AG09309 (cell line): ENCODE data around the gene MRPS11.

Experiments
- DNase-seq: peaks from one replicate; pipeline ENCODE4 v3.0.0-alpha.2; 2010; ENCODE audit warnings: low read depth
- H3K4me3 ChIP-seq: 2 replicates; pipeline ENCODE4 v1.5.1; 2011; ENCODE audit warnings: mild to moderate bottlenecking, low read depth, low read length, moderate library complexity; ENCODE audit not compliant: control insufficient read depth
- TF ChIP-seq, protein P1 (sequence below): IDR thresholded peaks from 2 replicates; pipeline ENCODE4 v1.5.1; 2011; ENCODE audit warnings: mild to moderate bottlenecking, low read depth, low read length, inconsistent platforms; ENCODE audit not compliant: insufficient read depth, control insufficient read depth; ENCODE audit errors: missing control alignments

The MRPS11 gene

DNA sequence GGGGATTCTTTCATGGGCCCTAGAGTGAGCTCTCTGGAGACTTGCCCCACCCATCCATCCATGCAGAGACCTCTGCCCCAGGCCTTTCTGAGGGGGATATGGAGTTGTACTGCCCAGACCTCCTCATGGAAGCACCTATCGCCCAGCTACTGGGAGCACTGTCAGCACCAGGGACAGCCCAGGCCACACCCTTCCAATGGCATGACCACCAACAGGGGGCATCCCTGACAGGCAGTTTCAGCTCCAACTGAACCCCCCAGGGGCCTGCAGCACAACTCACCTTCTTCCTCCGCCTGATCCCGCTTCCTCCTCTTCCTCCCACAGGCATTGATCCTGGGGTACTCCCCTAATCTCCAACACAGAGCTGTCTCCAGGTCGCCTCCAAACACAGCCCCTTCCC is 21.8 kb downstream of the MRPS11 start:
- DNase-seq = no peak
- H3K4me3 ChIP-seq = no peak overlapping the region
- TF ChIP-seq, protein P1, sequence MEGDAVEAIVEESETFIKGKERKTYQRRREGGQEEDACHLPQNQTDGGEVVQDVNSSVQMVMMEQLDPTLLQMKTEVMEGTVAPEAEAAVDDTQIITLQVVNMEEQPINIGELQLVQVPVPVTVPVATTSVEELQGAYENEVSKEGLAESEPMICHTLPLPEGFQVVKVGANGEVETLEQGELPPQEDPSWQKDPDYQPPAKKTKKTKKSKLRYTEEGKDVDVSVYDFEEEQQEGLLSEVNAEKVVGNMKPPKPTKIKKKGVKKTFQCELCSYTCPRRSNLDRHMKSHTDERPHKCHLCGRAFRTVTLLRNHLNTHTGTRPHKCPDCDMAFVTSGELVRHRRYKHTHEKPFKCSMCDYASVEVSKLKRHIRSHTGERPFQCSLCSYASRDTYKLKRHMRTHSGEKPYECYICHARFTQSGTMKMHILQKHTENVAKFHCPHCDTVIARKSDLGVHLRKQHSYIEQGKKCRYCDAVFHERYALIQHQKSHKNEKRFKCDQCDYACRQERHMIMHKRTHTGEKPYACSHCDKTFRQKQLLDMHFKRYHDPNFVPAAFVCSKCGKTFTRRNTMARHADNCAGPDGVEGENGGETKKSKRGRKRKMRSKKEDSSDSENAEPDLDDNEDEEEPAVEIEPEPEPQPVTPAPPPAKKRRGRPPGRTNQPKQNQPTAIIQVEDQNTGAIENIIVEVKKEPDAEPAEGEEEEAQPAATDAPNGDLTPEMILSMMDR = no peak

DNA sequence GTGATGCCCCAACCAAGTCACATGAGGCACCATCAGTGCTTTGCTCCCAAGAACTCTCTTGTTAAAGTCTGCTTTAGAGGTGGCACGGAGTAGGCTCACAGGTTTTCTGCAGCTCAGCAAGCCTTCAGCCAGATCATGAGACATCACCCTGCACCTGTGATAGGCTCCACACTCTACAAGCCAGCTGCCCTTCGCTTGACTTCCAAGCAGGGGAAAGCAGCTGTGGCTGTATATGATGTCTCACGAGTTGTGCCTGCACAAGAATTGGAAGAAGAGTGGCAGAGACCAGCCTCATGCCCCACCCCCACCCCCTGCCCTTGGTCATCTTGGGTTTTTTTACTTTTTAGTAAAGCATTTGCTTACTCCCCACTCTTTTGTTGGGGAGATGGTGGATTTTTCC is 22.5 kb downstream of the MRPS11 start:
- DNase-seq = no peak
- no peak overlapping the region for H3K4me3 ChIP-seq
- TF ChIP-seq, protein P1 = no peak

DNA sequence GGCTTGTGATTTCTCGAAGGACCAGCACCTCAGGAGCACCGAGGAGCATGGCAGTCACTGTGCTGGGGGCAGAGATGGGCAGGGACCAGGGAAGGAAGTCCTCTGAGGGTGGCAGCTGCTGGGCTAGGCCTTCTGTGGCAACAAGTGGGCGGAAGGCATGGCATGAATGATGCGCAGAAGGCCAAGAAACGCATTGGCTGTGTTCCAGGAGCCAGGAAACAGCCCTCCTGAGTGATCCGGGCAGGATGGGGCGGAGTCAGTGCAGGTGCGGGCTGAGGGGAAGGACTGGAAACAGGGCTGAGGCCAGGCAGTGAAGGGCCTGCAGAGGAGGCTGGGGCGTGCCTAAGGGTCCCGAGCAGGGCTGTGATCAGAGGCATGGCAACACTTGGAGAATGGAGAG is 23.6 kb downstream of the MRPS11 start:
- DNase-seq = no peak
- TF ChIP-seq, protein P1 = no peak
- no peak overlapping the region for H3K4me3 ChIP-seq

DNA sequence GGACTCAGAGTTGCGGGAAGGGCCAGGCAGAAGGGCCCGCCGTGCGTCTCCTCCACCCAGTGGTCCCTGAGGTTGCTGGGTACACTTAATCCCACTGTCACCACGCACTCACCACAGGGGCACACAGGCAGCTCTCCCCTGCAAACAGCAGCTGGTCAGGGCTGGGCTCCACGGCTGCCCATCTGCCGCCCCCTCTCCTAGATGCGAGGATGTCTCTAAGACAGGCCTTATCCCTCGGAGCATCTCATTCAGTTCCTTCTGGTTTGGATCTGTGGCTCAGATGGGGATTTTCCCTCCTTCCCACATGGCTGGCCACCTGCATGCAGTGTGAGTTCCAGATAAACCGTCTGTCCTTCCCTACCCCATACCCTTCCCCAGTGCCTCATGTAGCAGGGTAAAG is 26.3 kb downstream of the MRPS11 start:
- no peak for DNase-seq
- TF ChIP-seq, protein P1 = no peak

DNA sequence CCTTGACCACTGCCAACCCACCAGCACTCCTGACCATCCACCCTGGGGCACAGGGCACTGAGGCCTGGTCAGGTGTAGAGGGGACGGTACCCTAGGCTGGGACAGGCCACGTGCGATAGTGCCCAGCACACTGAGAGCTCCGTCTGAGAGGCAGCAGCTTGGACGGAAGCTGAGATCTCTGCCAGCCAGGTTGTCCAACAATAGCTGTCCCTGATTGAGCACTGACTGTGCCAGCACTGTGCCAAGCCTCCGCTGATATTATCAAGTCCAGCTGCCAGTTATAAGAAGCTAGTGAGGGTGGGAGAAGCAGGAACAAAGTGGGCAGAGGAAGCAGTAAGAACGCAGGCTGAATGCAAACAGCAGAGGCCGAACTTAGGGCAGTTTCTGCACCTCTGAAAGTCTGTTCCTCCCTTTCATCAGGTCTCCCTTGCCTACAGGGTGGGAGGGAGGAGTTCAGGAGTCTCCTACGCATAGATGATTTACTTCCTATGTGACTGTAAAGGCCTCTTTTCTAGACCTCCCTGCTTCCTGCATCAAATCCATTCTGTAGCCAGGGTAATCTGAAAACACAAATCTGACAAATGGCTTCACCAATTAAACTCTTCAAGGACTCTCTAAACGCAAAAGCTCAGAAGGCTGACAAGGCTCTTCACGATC is 29.7 kb downstream of the MRPS11 start:
- H3K4me3 ChIP-seq = no peak overlapping the region
- TF ChIP-seq, protein P1 = no peak
- no peak for DNase-seq

More for the DNA sequence above, 26.3 kb downstream of the MRPS11 start:
- no peak overlapping the region for H3K4me3 ChIP-seq

DNA sequence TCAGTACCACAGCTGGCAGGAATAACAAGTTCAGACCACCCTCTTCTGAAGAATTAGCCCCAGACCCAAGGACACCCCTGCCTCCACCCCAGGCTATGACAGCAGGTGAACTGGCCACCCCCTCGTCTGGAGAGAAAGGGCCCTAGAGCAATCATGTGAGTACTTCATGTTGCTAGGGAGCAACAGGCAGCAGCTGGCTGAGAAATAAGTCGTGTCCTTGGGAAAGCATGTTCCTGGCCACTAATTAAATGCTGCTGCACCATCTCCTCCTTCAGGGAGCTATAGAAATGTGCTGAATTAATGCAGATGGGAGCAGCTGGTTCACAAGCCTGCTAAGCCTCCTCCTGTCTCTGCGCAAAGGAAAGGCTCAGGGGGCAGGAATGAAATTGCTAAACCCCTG is 31.5 kb downstream of the MRPS11 start:
- TF ChIP-seq, protein P1 = no peak
- no peak for DNase-seq
- no peak overlapping the region for H3K4me3 ChIP-seq
